Bronchial smooth muscle cell (primary cell): ENCODE measurements around the gene MGA. TPM values are rescaled to one million over a fixed set of nuclear protein-coding genes. Genes with fewer than 3 reads are reported as not detected.

Source experiments
- total RNA-seq: library from RNA; depleted of rRNA; stranded (reverse); fragments of >200 nt; gene quantifications from 2 replicates; pipeline ENCODE4 v1.2.1, GENCODE V29; 2014

Gene MGA
- 21.1 and 40.4 TPM in 2 replicates for total RNA-seq

GRCh38 chr15:41660235-41661077 lies at the start of gene MGA:
Gene MGA (plus strand): TSS chr15:41660405.

DNA sequence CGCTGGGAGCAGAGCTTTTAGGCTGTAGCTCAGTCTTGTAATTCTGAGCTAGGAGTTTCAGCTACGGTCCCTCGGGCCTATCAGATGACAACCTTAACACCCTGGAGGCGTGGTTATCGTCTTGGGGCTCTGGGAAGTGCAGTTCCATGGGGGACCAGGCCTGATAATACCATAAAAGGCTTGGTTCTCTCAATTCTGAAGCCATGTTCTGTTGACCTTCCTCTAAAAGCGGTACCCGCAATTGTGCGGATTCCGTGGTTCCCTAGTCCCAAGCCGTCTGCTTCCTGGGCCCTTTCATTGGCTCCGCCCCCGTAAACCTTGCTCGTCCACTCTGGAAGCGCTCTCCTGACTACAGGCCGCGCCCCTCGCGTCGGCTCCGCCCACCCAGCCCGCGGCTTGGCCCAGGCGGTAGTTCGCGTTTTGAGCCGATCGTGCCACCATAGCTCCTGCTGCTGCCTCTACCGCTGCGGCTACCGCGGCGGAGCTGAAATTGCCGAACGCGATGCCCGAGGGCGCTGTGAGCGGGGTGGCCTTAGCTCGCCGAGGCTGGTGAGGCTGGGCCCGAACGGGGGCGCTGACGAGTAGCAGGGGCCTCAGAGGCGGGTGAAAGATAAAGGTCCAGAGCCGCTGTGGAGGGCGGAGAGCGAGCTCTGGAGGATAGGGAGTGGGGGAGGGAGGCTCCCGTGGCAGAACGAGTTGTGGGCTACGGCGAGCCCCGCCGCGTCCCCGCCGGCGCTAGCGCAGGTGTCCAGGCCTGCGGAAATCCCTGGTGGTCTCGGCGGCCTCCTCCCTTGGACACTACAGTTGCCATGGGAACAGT lies 114.1 kb downstream of the MGA start, which contains the start of gene MAPKBP1:
TSS of gene MAPKBP1 (plus strand) at position 423 of the 820 bp plus-strand sequence. CDS start 792 bp downstream, outside the sequence.

Other genes starting within 250 kb of the MGA start
- 8.2 and 15.0 TPM in 2 replicates for gene RTF1, start 243.3 kb upstream of the MGA start, total RNA-seq
- 5.2 TPM in 2 replicates for gene ITPKA, start 166.5 kb upstream of the MGA start, total RNA-seq
- 0.17 and 0.63 TPM in 2 replicates for gene LTK, start 146.6 kb upstream of the MGA start, total RNA-seq
- 13.7 and 16.0 TPM in 2 replicates for gene RPAP1, start 116.1 kb upstream of the MGA start, total RNA-seq
- gene TYRO3, start 101.2 kb upstream of the MGA start, total RNA-seq, result 11.8 and 16.9 TPM in 2 replicates
- 12.6 and 15.1 TPM in 2 replicates for gene MAPKBP1, start 114.1 kb downstream of the MGA start, total RNA-seq
- 0.79 and 1.8 TPM in 2 replicates for gene JMJD7, start 167.7 kb downstream of the MGA start, total RNA-seq
- gene PLA2G4B, start 178.4 kb downstream of the MGA start, total RNA-seq, result 0.79 and 2.0 TPM in 2 replicates
- 0.16 and 0.17 TPM in 2 replicates for gene SPTBN5, start 233.6 kb downstream of the MGA start, total RNA-seq